HFF-Myc (cell line): ENCODE results near the gene RRP1B.
"Not testable (repeated sequence)": the region's sequence is repeated elsewhere in the genome, so short reads cannot be mapped to it uniquely, and the experiment has no call there.

Source experiments
- DNase-seq: peaks from one replicate; pipeline ENCODE4 v3.0.0-alpha.2; 2011; ENCODE audit warnings: low read depth; ENCODE audit errors: extremely low read depth
- H3K4me3 ChIP-seq: replicated peaks from 2 replicates; pipeline ENCODE4 v1.5.1; 2011; ENCODE audit warnings: low read depth, mild to moderate bottlenecking, control low read depth, low read length
- TF ChIP-seq, protein P1 (sequence below): IDR thresholded peaks from 2 replicates; pipeline ENCODE4 v1.5.1; 2012; ENCODE audit warnings: mild to moderate bottlenecking, low read depth, low read length, control low read depth; ENCODE audit errors: missing control alignments

Gene RRP1B

DNA sequence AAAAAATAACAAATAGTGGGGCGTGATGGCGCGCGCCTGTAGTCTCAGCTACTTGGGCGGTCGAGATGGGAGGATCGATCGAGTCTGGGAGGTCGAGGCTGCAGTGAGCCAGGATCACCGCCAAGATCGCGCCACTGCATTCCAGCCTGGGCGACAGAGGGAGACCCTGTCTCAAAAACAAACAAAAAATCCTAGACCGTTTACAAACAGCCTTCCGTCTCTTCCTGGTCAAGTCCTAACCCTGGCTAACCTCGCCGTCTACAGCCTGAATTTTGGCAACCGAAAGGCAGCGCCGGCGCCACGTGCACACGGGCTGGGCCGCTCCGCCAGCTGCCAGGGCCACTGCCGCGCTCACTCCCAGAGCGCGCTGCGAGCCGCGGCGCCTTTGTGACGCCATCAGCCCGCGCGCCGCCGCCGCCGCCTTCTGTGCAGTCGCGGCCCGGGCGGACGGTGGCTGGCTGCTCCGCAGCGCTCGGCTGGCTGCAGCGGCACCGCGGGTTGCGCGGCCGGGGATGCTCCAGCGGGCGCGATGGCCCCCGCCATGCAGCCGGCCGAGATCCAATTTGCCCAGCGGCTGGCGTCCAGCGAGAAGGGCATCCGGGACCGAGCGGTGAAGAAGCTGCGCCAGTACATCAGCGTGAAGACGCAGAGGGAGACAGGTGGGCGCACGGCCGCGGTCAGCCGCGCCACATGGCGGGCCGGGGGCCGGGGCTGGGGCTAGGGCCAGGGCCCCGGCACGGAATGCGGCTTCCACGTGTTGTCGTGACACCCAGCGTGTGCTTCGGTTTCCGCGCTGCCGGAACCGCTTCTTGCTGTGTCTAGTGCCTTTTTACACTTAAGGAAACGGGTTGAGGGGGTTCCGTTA, at the start of gene RRP1B, which contains the start of gene HSF2BP:
Gene RRP1B (plus strand): TSS at position 425 of the 865 bp plus-strand sequence. CDS start 105 bp downstream, at position 530.
Gene HSF2BP (minus strand): TSS at position 353 of the 865 bp plus-strand sequence. CDS start 1,392 bp downstream, outside the sequence.
- TF ChIP-seq, protein P1, sequence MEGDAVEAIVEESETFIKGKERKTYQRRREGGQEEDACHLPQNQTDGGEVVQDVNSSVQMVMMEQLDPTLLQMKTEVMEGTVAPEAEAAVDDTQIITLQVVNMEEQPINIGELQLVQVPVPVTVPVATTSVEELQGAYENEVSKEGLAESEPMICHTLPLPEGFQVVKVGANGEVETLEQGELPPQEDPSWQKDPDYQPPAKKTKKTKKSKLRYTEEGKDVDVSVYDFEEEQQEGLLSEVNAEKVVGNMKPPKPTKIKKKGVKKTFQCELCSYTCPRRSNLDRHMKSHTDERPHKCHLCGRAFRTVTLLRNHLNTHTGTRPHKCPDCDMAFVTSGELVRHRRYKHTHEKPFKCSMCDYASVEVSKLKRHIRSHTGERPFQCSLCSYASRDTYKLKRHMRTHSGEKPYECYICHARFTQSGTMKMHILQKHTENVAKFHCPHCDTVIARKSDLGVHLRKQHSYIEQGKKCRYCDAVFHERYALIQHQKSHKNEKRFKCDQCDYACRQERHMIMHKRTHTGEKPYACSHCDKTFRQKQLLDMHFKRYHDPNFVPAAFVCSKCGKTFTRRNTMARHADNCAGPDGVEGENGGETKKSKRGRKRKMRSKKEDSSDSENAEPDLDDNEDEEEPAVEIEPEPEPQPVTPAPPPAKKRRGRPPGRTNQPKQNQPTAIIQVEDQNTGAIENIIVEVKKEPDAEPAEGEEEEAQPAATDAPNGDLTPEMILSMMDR = no peak
- peak; percentile 44 for DNase-seq
- H3K4me3 ChIP-seq = peak within 1 kb of the TSS; percentile 69

GRCh38 chr21:43611598-43612369, 47.6 kb upstream of the RRP1B start:
- no peak for DNase-seq
- TF ChIP-seq, protein P1 = peak; percentile 85
- no peak overlapping the region for H3K4me3 ChIP-seq

DNA sequence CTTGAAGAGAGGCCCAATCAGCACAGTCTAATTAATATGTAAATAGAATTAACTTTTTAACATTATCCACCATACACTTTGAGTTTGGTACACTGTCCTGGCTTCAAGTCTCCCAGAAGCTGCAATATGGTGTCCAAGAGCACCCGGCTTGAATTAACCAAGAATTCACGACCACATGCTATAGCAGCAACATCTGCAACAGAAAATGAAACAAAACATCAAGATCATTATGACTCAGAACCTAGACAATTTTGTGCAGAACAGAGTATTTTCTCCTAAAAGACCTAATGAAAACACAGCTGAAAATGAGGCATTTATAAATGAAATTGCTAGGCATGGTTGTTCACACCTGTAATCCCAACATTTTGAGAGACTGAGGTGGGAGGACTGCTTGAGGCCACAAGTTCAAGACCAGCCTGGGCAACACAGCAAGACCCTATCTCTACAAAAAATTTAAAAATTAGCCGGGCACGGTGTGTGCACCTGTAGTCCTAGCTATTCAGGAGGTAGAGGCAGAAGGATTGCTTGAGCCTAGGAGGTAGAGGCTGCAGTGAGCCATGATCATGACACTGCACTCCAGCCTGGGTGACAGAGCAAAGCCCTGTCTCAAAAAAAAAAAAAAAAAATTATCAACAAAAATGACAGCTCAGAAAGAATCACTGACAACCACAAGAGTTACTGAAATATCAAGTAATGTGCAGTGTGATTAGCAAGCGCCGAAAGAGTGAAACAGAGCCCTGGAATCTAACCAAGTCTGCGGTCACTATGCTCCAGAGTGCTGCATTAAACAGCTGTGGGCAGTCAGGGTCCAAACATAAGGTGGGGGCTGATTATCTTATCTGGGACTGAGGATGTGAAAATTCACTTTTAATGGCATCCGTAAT, 45.4 kb upstream of the RRP1B start:
- TF ChIP-seq, protein P1 = no peak
- no peak for DNase-seq
- H3K4me3 ChIP-seq = no peak overlapping the region

- no peak overlapping the region for H3K4me3 ChIP-seq
- TF ChIP-seq, protein P1 = no peak
- no peak for DNase-seq
These were observed 44.5 kb upstream of the RRP1B start for GRCh38 chr21:43614839-43615238.

- DNase-seq, H3K4me3 ChIP-seq: not testable (repeated sequence)
These were observed 42.5 kb upstream of the RRP1B start for GRCh38 chr21:43616861-43617260.

DNA sequence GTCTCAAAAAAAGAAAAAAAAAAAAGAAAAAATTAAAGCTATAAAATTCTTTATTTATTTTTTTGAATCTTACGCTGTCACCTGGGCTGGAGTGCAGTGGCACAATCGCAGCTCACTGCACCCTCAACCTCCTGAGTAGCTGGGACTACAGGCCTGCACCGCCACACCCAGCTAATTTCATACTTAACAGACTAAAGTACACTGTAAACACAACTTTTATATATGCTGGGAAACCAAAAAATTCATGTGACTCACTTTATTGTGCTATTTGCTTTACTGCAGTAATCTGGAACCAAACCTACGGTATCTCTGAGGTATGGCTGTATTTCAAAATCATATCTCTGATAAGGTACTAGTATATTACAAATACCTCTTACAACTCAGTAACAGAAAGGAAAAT, 40.4 kb upstream of the RRP1B start:
- H3K4me3 ChIP-seq = no peak overlapping the region
- no peak for DNase-seq
- TF ChIP-seq, protein P1 = no peak
